ENCODE measurements around the gene CPSF4. TPM values are rescaled to one million over a fixed set of nuclear protein-coding genes. Genes with fewer than 3 reads are reported as not detected.

CPSF4 gene
- total RNA-seq, 6 donors from 2014 or later = 23.0 to 49.2 (median 33.1) TPM

- Histone ChIP-seq H3K9me3 (no peaks in the 10 kb centered on the region), H3K36me3 (peaks cover 15 to 92% (median 77%) of the 10 kb centered on the region in 4 donors), H3K4me1 (peaks cover 13 to 42% (median 34%) of the 10 kb centered on the region in 4 donors), H3K4me3 (no peak overlapping the region), H3K27ac (no peak overlapping the region), H3K27me3 (no peaks in the 10 kb centered on the region)
- TF ChIP-seq EP300 (IDR thresholded peaks at IDR 0.05) (no peak), POLR2AphosphoS5 (IDR thresholded peaks at IDR 0.05) (no peak), POLR2A (IDR thresholded peaks at IDR 0.05) (no peak), CTCF (IDR thresholded peaks at IDR 0.05) (no peak)
- ATAC-seq (ENCODE audit: low FRiP score in 2 of 2) (no peak), DNase-seq (no peak)
- WGBS, 2 donors = 80 to 83% methylated on average over 16 to 21 of the region's 21 CpGs
Measured at GRCh38 chr7:99396418-99397296, 42.1 kb upstream of the CPSF4 start.

- TF ChIP-seq CTCF (IDR thresholded peaks at IDR 0.05) (no peak), POLR2A (IDR thresholded peaks at IDR 0.05) (no peak), EP300 (IDR thresholded peaks at IDR 0.05) (no peak), POLR2AphosphoS5 (IDR thresholded peaks at IDR 0.05) (peak in 1 of 2 donors; percentile 5)
- Histone ChIP-seq H3K27me3 (no peaks in the 10 kb centered on the region), H3K27ac (no peak overlapping the region), H3K36me3 (peaks cover 15 to 92% (median 81%) of the 10 kb centered on the region in 4 donors), H3K9me3 (no peaks in the 10 kb centered on the region), H3K4me3 (no peak overlapping the region), H3K4me1 (peaks cover 10 to 35% (median 29%) of the 10 kb centered on the region in 4 donors)
- ATAC-seq (ENCODE audit: low FRiP score in 2 of 2) (no peak), DNase-seq (no peak)
- 83 to 87% methylated on average over 13 to 17 of the region's 18 CpGs for WGBS, 2 donors
Measured at GRCh38 chr7:99397297-99397983, 41.3 kb upstream of the CPSF4 start.

- TF ChIP-seq POLR2AphosphoS5 (IDR thresholded peaks at IDR 0.05) (no peak), CTCF (IDR thresholded peaks at IDR 0.05) (no peak), EP300 (IDR thresholded peaks at IDR 0.05) (no peak), POLR2A (IDR thresholded peaks at IDR 0.05) (no peak)
- WGBS, 2 donors = 81 to 87% methylated on average over 5 of the region's 5 CpGs
- peak overlapping the region in 1 of 4 donors; percentile 16 for H3K27ac ChIP-seq
- H3K27me3 ChIP-seq = no peaks in the 10 kb centered on the region
- H3K9me3 ChIP-seq = no peaks in the 10 kb centered on the region
- peaks cover 18 to 100% (median 90%) of the 10 kb centered on the region in 4 donors for H3K36me3 ChIP-seq
- DNase-seq = no peak
- no peak for ATAC-seq (ENCODE audit: low FRiP score in 2 of 2)
- peaks cover 0 to 20% (median 17%) of the 10 kb centered on the region in 4 donors for H3K4me1 ChIP-seq
- H3K4me3 ChIP-seq = no peak overlapping the region
Measured at GRCh38 chr7:99398891-99399445, 39.8 kb upstream of the CPSF4 start.

GRCh38 chr7:99399597-99399996, 39.1 kb upstream of the CPSF4 start:
- ATAC-seq (ENCODE audit: low FRiP score in 2 of 2) (peak; percentile 17 to 73), DNase-seq (peak in 1 of 2 donors; percentile 85)
- H3K4me1 ChIP-seq = peaks cover 0 to 20% (median 17%) of the 10 kb centered on the region in 4 donors
- no peaks in the 10 kb centered on the region for H3K9me3 ChIP-seq
- peak overlapping the region in 2 of 4 donors; percentile 16 to 31 for H3K27ac ChIP-seq
- H3K27me3 ChIP-seq = no peaks in the 10 kb centered on the region
- WGBS, 2 donors = 59 to 73% methylated on average over 6 of the region's 6 CpGs
- peaks cover 18 to 100% (median 90%) of the 10 kb centered on the region in 4 donors for H3K36me3 ChIP-seq
- TF ChIP-seq POLR2AphosphoS5 (IDR thresholded peaks at IDR 0.05) (peak in 1 of 2 donors; percentile 12), EP300 (IDR thresholded peaks at IDR 0.05) (peak in 1 of 4 donors; percentile 45), POLR2A (IDR thresholded peaks at IDR 0.05) (no peak)
- H3K4me3 ChIP-seq = no peak overlapping the region

GRCh38 chr7:99402854-99403253, 35.9 kb upstream of the CPSF4 start:
- Histone ChIP-seq H3K36me3 (peaks cover 7 to 73% (median 65%) of the 10 kb centered on the region in 4 donors), H3K4me1 (peaks cover 19 to 45% (median 39%) of the 10 kb centered on the region in 4 donors), H3K4me3 (no peak overlapping the region), H3K27ac (no peak overlapping the region), H3K9me3 (no peaks in the 10 kb centered on the region), H3K27me3 (no peaks in the 10 kb centered on the region)
- no peak for TF ChIP-seq CTCF (IDR thresholded peaks at IDR 0.05)
- no peak for TF ChIP-seq POLR2AphosphoS5 (IDR thresholded peaks at IDR 0.05)
- TF ChIP-seq EP300 (IDR thresholded peaks at IDR 0.05) = no peak
- 94 to 98% methylated on average over 3 of the region's 3 CpGs for whole genome bisulfite sequencing, 2 donors
- ATAC-seq (ENCODE audit: low FRiP score in 2 of 2) = no peak
- DNase-seq = no peak
